ENCODE results near the gene EYA2. TPM values are rescaled to one million over a fixed set of nuclear protein-coding genes. Genes with fewer than 3 reads are reported as not detected.

The EYA2 gene
- total and polyA plus RNA-seq, 2 of the 4 experiments (the other 2 are of a cell fraction) = 2.3 to 5.4 TPM

GRCh38 chr20:46895906-46896242 lies 1.2 kb downstream of the EYA2 start:
- in situ Hi-C loops (cut with MboI; ENCODE audit: low sequenced_read_pairs) (no loop called here), intact Hi-C loops (cut with micrococcal nuclease) (loop anchor here (5.0 to 10.0 kb wide), 2 partner anchors 129 to 139 kb away; no protein-coding TSS in a partner anchor), dilution Hi-C loops (cut with HindIII; ENCODE audit: low sequenced_read_pairs, unreplicated experiment) (no loop called here)
- H3K36me3 ChIP-seq (ENCODE audit: control insufficient read depth, insufficient read depth, low read length) = no peaks in the 10 kb centered on the region
- H2BK5ac ChIP-seq (ENCODE audit: low read depth, low read length, poor library complexity, severe bottlenecking) = no peak overlapping the region
- peaks cover 4% of the 10 kb centered on the region; the same call in 1 of the 2 replicates for H3K9me3 ChIP-seq (ENCODE audit: control insufficient read depth, insufficient read depth, low read length)
- no peak overlapping the region for H4K5ac ChIP-seq (ENCODE audit: low read depth, low read length)
- H3K27me3 ChIP-seq (ENCODE audit: control insufficient read depth, insufficient read depth, low read length) = no peaks in the 10 kb centered on the region
- DNase-seq (no peak), ATAC-seq (ENCODE audit: low read depth) (no peak)
- H4K20me1 ChIP-seq (ENCODE audit: insufficient read depth, low read length) = no peaks in the 10 kb centered on the region
- 0 out of 2 replicates have a peak, but pooled peaks cover 2% of the 10 kb centered on the region for H3K4me1 ChIP-seq (ENCODE audit: control insufficient read depth, insufficient read depth, low read length)
- no peaks in the 10 kb centered on the region for H3K9me1 ChIP-seq (ENCODE audit: insufficient read depth, low read length)
- no peak for TF ChIP-seq SMC3 (IDR thresholded peaks at IDR 0.05; ENCODE audit: low read depth, low read length)
- TF ChIP-seq MAZ (IDR thresholded peaks at IDR 0.05; ENCODE audit: borderline replicate concordance, low read depth, low read length) = no peak
- no peak for TF ChIP-seq RFX5 (IDR thresholded peaks at IDR 0.05; ENCODE audit: low read depth, low read length)
- no peak for TF ChIP-seq BHLHE40 (IDR thresholded peaks at IDR 0.05; ENCODE audit: low read depth, low read length)
- TF ChIP-seq USF2 (IDR thresholded peaks at IDR 0.05; ENCODE audit: low read depth, low read length) = no peak
- TF ChIP-seq MAFK (IDR thresholded peaks at IDR 0.05; ENCODE audit: low read depth, low read length) = no peak
- TF ChIP-seq POLR2A (IDR thresholded peaks at IDR 0.05; ENCODE audit: low read depth, low read length) = no peak
- no peak overlapping the region for H3K27ac ChIP-seq (ENCODE audit: insufficient read depth, low read length)
- no CpG with 5 or more reads among the region's 12 CpGs for WGBS, 2 experiments (ENCODE audit: extremely low coverage in 2 of 2, insufficient read length in 1 of 2)
- H2BK15ac ChIP-seq (ENCODE audit: low read depth, low read length) = no peak overlapping the region
- no TSS peak for BruUV-seq (replicated peaks)
- POLR2A ChIA-PET (ENCODE audit: unreplicated experiment) = no interaction called here
- peak overlapping the region; percentile 95 for H3K4me2 ChIP-seq (ENCODE audit: low read depth, low read length)
- H2AK9ac ChIP-seq (replicated peaks; ENCODE audit: low read depth, low read length, poor library complexity) = no peak overlapping the region
- no peak overlapping the region for H2BK120ac ChIP-seq (ENCODE audit: low read depth, low read length)
- no peak overlapping the region for H4K91ac ChIP-seq (ENCODE audit: insufficient read depth, low read depth, low read length)
- no peak overlapping the region for H3K56ac ChIP-seq (ENCODE audit: extremely low read depth, insufficient read depth, low read length)
- H3K4me3 ChIP-seq (ENCODE audit: insufficient read depth, low read depth, low read length) = peak overlapping the region; percentile 83
- no peak overlapping the region for H3K4ac ChIP-seq (ENCODE audit: low read depth, low read length)
- no peak overlapping the region for H2BK20ac ChIP-seq (ENCODE audit: low read depth, low read length)
- no peak overlapping the region for H4K8ac ChIP-seq (ENCODE audit: low read depth in 2 of 2, low read length in 2 of 2)
- peak overlapping the region; percentile 78 for H2AFZ ChIP-seq (replicated peaks; ENCODE audit: low read length, poor library complexity)
- no peak overlapping the region for H3K23ac ChIP-seq (ENCODE audit: low read depth, low read length)
- CTCF ChIA-PET = no interaction called here
- no peak overlapping the region for H3K14ac ChIP-seq (replicated peaks; ENCODE audit: low read depth, low read length)
- peak overlapping the region; percentile 57 for H3K9ac ChIP-seq (ENCODE audit: low read depth, low read length)
- H3K79me1 ChIP-seq (ENCODE audit: low read depth in 1 of 2, low read length in 2 of 2) = peaks cover 0 to 3% of the 10 kb centered on the region in 2 experiments; a peak in 1 of 4 replicates
- H2AK5ac ChIP-seq (ENCODE audit: low read depth, low read length) = no peak overlapping the region
- no peak overlapping the region for H3K18ac ChIP-seq (ENCODE audit: low read depth, low read length)

All from IMR-90 (cell line).